Measurements from ENCODE around the gene PORCN.

Gene PORCN

GRCh38 chrX:48475774-48476577 is 32.8 kb upstream of the PORCN start, which contains the start of gene FTSJ1:
FTSJ1 (plus strand) TSS chrX:48476199; CDS start chrX:48478048, 1,849 bp downstream.
- peak; percentile 34 to 92 (median 84) for DNase-seq

DNA sequence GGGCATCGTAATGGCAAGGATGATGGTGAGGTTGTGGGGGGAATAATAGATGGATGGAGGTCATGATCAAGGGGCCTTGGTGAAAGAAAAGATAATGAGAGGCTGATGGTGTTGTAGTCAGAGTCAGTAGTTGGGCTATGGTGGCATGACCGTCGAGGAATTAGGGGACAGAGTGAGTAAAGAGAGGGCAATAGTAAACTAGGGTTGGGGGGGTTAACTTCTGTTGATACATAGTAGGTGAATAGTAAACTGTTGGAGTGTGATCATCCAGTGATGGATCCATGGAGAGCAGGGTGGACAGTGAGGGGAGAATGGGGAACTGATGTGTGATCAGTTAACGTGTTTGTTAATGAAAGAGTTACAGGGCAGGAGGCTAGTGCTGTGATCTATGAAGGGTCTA is 31.9 kb upstream of the PORCN start:
- DNase-seq, result no peak

DNA sequence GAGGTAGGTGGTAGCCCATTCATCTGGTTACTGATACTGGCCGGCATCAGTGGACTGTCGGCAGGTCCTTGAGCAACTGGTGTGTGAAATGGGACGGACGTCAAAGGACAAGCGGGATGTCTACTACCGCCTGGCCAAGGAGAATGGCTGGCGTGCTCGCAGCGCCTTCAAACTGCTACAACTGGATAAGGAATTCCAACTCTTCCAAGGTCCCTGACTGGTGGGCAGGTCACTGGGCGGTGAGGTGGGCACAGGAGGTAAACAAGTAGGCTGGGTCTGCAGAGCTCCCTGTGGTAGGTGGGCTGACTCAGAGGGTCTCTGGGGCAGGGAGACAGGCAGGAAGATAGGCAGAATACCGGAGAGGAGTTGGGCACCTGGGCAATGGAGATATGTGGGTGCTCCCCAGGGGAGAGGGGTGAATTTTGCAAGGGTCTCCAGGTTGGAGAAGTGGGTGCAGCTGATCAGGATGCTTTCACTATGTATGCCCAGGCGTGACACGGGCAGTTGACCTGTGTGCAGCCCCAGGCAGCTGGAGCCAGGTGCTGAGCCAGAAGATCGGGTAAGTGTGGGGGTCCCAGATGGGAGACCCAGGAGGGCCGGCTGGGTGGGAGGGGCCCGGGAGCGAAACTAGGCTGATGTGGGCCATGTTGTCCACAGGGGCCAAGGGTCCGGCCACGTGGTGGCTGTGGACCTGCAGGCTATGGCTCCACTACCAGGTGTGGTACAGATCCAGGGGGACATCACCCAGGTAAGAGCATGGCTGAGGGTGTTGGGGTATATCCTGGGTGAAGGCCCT is 30.6 kb upstream of the PORCN start:
- DNase-seq, result no peak

DNA sequence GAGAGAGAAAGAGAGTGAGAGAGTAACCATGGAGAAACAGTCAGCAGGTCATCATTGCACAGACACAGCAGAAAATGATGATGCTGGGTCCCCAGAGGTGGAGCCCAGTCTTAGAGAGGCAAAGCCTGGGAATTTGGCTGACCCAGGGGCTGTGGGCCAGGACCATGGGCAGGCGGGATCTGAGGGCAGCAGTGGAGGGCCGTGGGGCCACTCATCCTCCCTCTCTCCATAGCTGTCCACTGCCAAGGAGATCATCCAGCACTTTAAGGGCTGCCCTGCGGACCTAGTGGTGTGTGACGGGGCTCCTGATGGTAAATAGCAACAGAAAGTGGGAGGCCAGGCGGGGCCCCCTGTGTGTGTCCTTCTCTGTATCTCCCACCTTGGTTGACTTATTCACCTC is 30.0 kb upstream of the PORCN start:
- no peak for DNase-seq

GRCh38 chrX:48480142-48480541 is 28.6 kb upstream of the PORCN start:
- no peak for DNase-seq

DNA sequence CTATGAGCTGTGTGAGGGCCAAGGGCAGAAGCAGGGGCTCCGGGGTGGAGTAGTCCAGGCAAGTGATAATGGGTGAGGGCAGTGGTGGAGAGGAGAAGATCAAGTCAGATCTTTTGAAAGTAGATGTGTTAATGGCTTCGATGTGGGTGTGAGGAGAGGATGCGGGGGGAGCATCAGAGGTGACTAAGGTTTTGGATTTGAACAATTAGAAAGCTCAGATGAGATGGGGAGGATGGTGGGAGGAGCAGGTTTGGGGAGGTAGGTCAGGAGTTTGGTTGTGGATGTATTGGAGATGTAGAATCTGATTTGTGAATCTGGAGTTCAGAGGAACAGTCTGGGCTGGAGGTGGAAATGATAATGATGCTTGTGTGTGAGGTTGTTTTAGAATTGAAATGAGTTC is 28.2 kb upstream of the PORCN start:
- DNase-seq, result peak in 1 of 58 donors; percentile 0

DNA sequence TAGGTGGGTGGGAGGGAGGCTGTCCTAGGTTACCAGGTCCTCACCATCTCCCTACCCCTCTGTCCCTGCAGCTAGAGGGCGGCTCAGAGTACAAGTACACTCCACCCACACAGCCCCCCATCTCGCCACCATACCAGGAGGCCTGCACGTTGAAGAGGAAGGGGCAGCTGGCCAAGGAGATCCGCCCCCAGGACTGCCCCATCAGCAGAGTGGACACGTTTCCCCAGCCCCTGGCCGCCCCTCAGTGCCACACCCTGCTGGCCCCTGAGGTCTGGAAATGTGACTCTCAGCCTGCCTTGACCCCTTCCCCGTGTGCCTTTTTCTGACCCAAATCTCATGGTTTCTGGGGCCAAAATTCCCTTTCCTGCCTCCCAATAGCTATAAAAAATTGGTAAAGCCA is 26.3 kb upstream of the PORCN start:
- DNase-seq, result no peak

DNA sequence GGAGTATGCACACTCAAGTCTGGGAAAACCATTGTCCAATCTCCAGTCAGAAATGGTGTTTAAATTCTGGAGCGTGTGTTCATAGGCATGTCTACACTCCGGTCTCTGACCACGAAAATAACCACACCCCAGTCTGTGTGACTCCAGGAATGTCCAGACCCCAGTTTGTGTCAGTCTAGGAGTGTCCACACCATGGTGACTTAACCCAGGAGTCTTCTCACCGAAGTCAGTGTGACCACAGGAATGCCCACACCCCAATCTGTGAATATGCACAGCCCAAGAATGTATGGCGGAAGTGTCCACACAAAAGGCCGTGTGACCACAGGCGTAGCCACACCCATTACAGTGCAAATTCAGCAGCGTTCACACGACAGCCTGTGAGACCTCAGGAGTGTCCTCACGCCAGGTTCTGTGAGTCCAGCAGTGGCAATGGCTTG is 21.4 kb upstream of the PORCN start:
- no peak for DNase-seq

GRCh38 chrX:48488034-48488433 is 20.8 kb upstream of the PORCN start:
- no peak for DNase-seq

GRCh38 chrX:48489296-48489695 is 19.5 kb upstream of the PORCN start:
- no peak for DNase-seq

DNA sequence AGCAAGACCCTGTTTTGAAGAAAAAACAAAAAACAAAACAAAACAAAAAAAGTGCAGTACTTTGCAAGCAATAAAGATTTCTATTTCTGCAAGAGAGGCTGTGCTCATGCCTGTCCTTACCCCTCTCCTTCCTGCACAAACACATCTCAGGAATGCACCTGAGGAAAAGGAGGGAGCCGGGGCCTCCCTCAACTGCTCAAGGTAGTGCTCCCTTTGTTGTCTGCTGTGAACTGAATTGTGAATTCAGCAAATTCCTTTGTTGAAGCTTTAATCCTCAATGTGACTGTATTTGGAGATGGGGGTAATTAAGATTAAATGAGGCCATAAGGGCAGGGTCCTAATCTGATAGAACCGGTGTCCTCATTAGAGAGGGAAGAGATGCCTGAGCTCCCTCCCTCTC is 18.9 kb upstream of the PORCN start:
- no peak for DNase-seq

DNA sequence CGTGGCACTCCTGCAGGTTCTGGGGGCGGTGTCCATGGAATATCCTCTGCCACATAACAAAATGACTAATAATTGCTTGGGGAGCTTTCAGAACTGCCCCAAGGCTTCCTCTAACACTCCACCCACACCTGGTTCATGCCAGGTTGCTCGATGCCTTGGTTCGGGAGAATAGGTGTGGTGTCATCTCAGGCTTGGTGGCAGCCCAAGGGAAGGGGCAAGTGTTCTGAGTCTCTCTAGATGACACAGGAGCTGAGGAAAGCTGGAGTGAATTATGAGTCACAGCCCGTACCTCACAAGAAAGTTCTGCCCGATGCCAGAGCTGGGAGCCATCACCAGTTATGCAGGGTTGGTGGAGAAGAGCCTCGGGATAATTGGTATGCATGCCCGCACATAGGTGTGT is 18.1 kb upstream of the PORCN start:
- DNase-seq, result no peak

DNA sequence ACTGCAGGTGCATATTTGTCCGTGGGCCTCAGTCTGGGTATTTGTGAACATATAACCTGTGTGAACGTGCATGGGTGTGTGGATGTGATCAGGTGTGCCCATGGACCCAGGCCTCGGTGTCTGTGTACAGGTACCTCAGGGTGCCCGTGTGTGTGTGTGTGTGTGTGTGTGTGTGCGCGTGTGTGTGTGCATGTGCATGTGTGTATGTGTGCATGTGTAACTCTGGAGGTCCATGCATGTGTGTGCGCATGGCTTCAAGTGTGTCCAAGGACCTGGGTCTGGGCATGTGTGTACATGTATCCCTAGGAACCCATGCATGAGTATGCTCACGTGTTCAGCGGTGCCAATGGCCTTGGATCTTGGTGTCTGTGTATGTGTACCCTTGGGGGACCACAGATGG is 17.0 kb upstream of the PORCN start:
- DNase-seq, result no peak

DNA sequence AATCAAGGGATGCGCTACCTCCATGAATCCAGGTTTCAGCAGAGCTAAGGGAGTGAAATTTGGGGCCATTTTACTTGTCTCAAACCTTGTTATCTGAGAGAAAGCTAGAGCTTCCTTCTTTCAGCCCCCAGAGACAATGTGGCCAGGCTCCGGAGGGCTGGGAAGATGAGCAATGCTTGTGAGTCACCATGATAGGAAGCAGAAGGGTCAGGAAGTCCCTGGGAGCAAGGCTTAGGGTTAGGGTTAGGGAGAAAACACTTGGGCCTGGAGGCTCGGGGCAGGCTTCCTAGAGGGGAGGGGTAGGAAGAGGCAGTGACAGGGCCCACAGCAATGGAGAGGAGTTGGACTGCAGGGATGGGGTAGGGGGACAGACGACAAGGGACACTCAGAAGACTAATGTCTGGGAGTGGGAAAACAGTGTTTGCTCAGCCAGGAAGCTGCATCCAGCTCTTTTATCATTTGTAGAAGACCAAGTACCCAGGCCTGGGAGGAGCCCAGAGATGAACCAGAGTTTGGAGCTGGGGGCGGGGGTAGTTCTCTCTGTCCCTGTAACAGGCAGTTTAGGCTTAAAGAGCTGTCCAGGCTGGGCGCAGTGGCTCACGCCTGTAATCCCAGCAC is 16.4 kb upstream of the PORCN start:
- DNase-seq, result no peak

GRCh38 chrX:48493890-48494364 is 14.9 kb upstream of the PORCN start:
- peak in 35 of 58 donors; percentile 0 to 63 (median 13) for DNase-seq

DNA sequence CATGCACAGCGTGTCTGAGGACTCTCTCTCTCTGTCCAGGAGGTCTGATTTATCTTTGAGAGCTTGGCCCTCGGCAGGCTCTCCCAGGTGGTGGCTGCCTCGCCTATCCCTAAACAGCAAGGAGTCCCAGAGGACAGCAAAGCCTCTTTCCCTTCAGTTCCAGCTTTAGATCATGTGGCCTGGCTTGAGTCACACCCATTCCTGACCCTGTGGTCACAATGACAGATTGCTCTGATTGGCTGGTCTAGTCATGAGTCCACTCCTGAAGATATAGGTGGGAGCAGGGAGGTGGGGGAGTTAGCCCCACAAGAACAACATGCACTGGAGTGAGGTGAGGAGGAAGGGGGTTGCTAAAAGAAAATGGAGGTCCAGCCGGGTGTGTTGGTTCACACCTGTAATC is 12.1 kb upstream of the PORCN start:
- DNase-seq, result no peak

DNA sequence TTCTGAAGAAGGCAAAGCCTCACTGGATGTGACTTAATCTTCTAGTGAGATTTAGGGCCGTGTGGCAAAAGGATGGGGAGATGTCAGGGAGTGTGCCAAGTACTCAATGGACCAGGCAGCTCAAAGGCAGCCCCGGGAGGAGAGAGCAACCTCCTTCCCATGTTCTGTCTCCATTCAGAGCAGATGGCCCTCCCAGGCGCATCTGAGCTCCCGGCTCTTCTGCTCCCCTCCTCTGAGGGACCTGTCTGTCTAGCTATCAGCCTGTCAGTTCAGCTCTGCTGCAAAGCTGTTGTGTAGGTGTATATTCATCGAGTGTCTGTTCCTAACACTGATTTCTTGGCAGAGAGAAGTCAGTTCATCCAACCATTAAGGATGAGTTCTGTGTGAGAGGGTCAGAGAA is 10.9 kb upstream of the PORCN start:
- peak in 14 of 58 donors; percentile 1 to 44 (median 8) for DNase-seq

DNA sequence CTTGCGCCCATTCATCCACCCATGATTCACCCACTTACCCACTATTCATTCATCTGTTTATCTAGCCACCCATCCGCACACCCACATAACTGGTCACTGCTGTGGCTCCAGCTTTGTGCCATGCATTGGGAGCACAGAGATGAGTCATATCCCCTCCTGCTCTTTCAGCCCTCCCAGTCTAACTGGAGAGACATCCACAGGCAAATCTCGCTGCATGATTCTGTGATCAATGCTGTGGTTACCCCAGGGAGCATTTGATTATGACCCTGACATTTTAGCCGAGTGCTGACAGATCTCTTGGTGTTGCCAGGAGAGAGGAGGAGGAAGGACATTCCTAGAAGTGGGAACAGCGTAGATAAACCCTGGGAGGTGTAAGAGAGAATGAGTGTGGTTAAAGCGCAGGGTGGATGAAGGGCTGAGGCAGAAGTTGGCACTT is 10.4 kb upstream of the PORCN start:
- DNase-seq, result peak in 4 of 58 donors; percentile 1 to 44 (median 6)

- DNase-seq, result no peak
Observed at GRCh38 chrX:48504261-48504660, 4.5 kb upstream of the PORCN start.

- no peak for DNase-seq
Observed at GRCh38 chrX:48505481-48505880, 3.3 kb upstream of the PORCN start.

GRCh38 chrX:48507246-48507645 is 1.5 kb upstream of the PORCN start:
- no peak for DNase-seq

- DNase-seq, result peak in 1 of 58 donors; percentile 9
Observed at GRCh38 chrX:48509245-48509590, 426 bp downstream of the PORCN start.
